ENCODE results near the gene OR2D3.
A peak's percentile ranks its signal among the peaks of the same experiment; 100 is the strongest.
"Not testable (repeated sequence)": the region's sequence is repeated elsewhere in the genome, so short reads cannot be mapped to it uniquely, and the experiment has no call there.

Gene OR2D3

DNA sequence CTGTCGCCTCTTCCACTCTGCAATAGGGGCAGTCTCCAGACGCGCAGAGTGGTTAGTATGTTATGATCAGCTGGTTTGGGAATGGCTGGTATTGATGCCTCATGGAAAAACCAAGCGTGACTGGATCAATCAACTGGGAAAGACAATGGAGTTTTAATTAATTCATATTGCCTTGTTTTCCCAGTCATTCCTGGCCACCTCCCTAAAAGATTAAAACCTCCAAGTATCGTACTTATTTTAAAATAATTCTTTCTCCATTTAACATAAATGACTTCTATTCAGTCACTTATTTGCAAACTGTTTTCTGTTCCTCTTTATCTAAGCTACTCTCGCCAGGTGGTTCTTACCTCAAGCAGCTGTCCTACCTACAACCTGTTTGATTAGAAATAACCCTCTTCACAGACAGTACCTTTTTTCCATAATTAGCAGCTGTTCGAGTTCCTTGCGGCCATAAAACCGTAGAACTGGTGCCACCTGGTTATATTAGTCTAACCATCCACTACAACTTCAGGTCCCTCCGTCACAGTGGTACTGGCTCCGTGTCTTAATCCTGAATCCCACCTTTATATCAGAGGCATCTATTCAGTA is 6.3 kb downstream of the OR2D3 start:
- TF ChIP-seq, protein P1, sequence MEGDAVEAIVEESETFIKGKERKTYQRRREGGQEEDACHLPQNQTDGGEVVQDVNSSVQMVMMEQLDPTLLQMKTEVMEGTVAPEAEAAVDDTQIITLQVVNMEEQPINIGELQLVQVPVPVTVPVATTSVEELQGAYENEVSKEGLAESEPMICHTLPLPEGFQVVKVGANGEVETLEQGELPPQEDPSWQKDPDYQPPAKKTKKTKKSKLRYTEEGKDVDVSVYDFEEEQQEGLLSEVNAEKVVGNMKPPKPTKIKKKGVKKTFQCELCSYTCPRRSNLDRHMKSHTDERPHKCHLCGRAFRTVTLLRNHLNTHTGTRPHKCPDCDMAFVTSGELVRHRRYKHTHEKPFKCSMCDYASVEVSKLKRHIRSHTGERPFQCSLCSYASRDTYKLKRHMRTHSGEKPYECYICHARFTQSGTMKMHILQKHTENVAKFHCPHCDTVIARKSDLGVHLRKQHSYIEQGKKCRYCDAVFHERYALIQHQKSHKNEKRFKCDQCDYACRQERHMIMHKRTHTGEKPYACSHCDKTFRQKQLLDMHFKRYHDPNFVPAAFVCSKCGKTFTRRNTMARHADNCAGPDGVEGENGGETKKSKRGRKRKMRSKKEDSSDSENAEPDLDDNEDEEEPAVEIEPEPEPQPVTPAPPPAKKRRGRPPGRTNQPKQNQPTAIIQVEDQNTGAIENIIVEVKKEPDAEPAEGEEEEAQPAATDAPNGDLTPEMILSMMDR (IDR thresholded peaks at IDR 0.05; ENCODE audit: insufficient read depth, low read depth, low read length, missing control alignments) = no peak
- DNase-seq (ENCODE audit: low read depth) = peak; percentile 72
- peak overlapping the region; percentile 88 for H3K4me3 ChIP-seq (ENCODE audit: low read depth, low read length)

DNA sequence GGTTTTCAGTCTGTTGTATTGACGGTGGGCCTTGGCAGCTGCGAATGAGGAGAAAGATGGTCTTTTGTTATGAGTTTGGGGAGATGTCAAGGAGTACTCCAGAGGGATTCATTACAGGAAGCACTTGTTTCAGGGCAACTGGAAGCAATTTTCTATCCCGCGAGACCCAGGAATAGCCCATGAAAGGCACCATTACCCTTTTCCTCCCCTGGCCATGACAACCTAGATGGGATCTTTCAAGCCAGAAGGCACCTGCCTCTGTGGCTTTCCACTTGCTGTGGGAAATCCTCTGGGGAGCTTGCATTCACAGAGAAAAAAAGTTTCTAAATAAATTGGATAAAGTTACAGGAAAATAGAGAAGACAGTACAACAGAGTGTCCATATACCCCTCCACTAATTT is 8.1 kb downstream of the OR2D3 start:
- no peak overlapping the region for H3K4me3 ChIP-seq (ENCODE audit: low read depth, low read length)
- TF ChIP-seq, protein P1 (IDR thresholded peaks at IDR 0.05; ENCODE audit: insufficient read depth, low read depth, low read length, missing control alignments) = no peak
- DNase-seq (ENCODE audit: low read depth) = no peak

- DNase-seq (ENCODE audit: low read depth) = no peak
- H3K4me3 ChIP-seq (ENCODE audit: low read depth, low read length) = no peak overlapping the region
- TF ChIP-seq, protein P1 (IDR thresholded peaks at IDR 0.05; ENCODE audit: insufficient read depth, low read depth, low read length, missing control alignments) = no peak
Measured at GRCh38 chr11:6931146-6931713, 10.4 kb downstream of the OR2D3 start.

DNA sequence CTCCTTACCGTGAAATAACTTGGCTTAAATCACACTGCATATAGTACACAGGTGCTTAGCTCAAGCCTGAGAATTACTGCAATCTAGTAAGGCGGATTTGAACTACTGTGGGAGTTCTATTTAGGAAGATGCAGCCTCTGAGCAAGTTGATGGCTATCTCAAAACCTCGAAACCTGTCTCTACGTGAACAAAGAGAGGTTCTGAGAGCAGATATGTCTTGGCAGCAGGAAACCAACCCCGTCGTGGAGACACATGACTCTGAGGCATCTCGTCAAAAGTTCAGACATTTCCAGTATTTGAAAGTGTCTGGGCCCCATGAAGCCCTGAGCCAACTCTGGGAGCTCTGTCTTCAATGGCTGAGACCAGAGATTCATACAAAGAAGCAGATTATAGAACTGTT is 11.3 kb downstream of the OR2D3 start:
- DNase-seq (ENCODE audit: low read depth) = no peak
- no peak overlapping the region for H3K4me3 ChIP-seq (ENCODE audit: low read depth, low read length)

DNA sequence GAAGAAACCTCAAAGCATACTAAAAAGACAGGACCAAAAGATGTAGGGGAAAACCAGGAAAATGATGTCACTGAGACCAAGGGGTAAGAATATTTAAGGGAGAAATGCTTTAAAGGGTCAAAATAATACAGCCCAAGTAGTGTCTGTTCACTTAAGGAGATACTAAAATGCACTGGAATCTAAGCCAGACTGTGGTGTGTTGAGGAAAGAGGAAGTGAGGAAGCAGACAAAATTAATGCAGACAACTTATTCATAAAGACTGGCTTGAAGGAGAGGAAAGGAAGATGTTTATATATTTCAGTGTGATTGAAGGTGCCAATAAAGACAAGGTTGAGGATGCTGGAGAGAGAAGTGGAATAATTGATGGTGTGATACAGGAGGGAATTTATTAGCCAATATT is 21.2 kb downstream of the OR2D3 start:
- DNase-seq (ENCODE audit: low read depth) = no peak
- H3K4me3 ChIP-seq (ENCODE audit: low read depth, low read length) = no peak overlapping the region
- TF ChIP-seq, protein P1 (IDR thresholded peaks at IDR 0.05; ENCODE audit: insufficient read depth, low read depth, low read length, missing control alignments) = no peak

More for the DNA sequence above, 11.3 kb downstream of the OR2D3 start:
- TF ChIP-seq, protein P1 (IDR thresholded peaks at IDR 0.05; ENCODE audit: insufficient read depth, low read depth, low read length, missing control alignments) = no peak

GRCh38 chr11:6943131-6943530 is 22.3 kb downstream of the OR2D3 start:
- DNase-seq (ENCODE audit: low read depth) = no peak
- TF ChIP-seq, protein P1 (IDR thresholded peaks at IDR 0.05; ENCODE audit: insufficient read depth, low read depth, low read length, missing control alignments) = no peak
- H3K4me3 ChIP-seq (ENCODE audit: low read depth, low read length) = no peak overlapping the region

- not testable (repeated sequence) for DNase-seq (ENCODE audit: low read depth); H3K4me3 ChIP-seq (ENCODE audit: low read depth, low read length)
Measured at GRCh38 chr11:6954248-6954647, 33.4 kb downstream of the OR2D3 start.

Measured in GM12865 (cell line).